CD4-positive, CD25-positive, alpha-beta regulatory T cell (primary cell): Measurements from ENCODE around the gene VAPB. TPM values are rescaled to one million over a fixed set of nuclear protein-coding genes. Genes with fewer than 3 reads are reported as not detected.

Experiments used
- ATAC-seq, 2 donors: fragments of 150-1000 bp; cut with Tn5 transposase; one replicate each; pipeline ENCODE4 v1.10.0; 2021; ENCODE audit warnings: low read depth in 2 of 2, moderate number of reproducible peaks in 2 of 2, moderate library complexity in 1 of 2
- DNase-seq, 3 donors: peaks; one replicate each; pipeline versions ENCODE4 v3.0.0 to v3.0.0-alpha.2; 2012 to 2022; ENCODE audit warnings: mixed read lengths in 1 of 3
- H3K27ac ChIP-seq: one replicate; pipeline ENCODE4 v1.7.0; 2013; ENCODE audit warnings: mild to moderate bottlenecking, low read length; ENCODE audit not compliant: insufficient read depth, poor library complexity, severe bottlenecking
- H3K27me3 ChIP-seq: one replicate; pipeline ENCODE4 v1.7.0; 2013; ENCODE audit warnings: low read length; ENCODE audit not compliant: control insufficient read depth, insufficient read depth
- H3K36me3 ChIP-seq: one replicate; pipeline ENCODE4 v1.7.0; 2013; ENCODE audit warnings: mild to moderate bottlenecking, low read length, moderate library complexity; ENCODE audit not compliant: control insufficient read depth, insufficient read depth
- H3K4me1 ChIP-seq: 2 replicates; pipeline ENCODE4 v1.7.0; 2013; ENCODE audit warnings: mild to moderate bottlenecking, low read length; ENCODE audit not compliant: insufficient read depth, control insufficient read depth, poor library complexity, severe bottlenecking
- H3K4me3 ChIP-seq: one replicate; pipeline ENCODE4 v1.7.0; 2013; ENCODE audit warnings: low read depth, mild to moderate bottlenecking, low read length, moderate library complexity
- H3K9me3 ChIP-seq, 2 experiments: 1 replicate in 1 of 2; 2 replicates in 1 of 2; pipeline ENCODE4 v1.7.0; 2013; ENCODE audit warnings: low read length in 2 of 2, mild to moderate bottlenecking in 1 of 2, moderate library complexity in 1 of 2; ENCODE audit not compliant: control insufficient read depth in 2 of 2
- H3K27ac Mint-ChIP-seq, 3 donors: one replicate each; pipeline ENCODE4 v1.8.0; 2020 to 2022; ENCODE audit warnings: mild to moderate bottlenecking in 3 of 3, mixed read lengths in 3 of 3, moderate library complexity in 2 of 3
- H3K27me3 Mint-ChIP-seq: one replicate; pipeline ENCODE4 v1.8.0; 2022; ENCODE audit warnings: mild to moderate bottlenecking, mixed read lengths
- H3K36me3 Mint-ChIP-seq: one replicate; pipeline ENCODE4 v1.8.0; 2020; ENCODE audit warnings: mixed read lengths
- H3K4me1 Mint-ChIP-seq, 4 donors: one replicate each; pipeline ENCODE4 v1.8.0; 2020 to 2022; ENCODE audit warnings: mixed read lengths in 4 of 4, mild to moderate bottlenecking in 1 of 4
- H3K4me3 Mint-ChIP-seq, 4 donors: one replicate each; pipeline ENCODE4 v1.8.0; 2020 to 2022; ENCODE audit warnings: mild to moderate bottlenecking in 4 of 4, mixed read lengths in 4 of 4, moderate library complexity in 3 of 4
- H3K9me3 Mint-ChIP-seq, 7 donors: one replicate each; pipeline ENCODE4 v1.8.0; 2020 to 2022; ENCODE audit warnings: mixed read lengths in 7 of 7, mild to moderate bottlenecking in 3 of 7, moderate library complexity in 2 of 7
- polyA plus RNA-seq, 4 donors: library from polyadenylated mRNA; unstranded; fragments of 300-500 nt; fragmentation: Illumina TruSeq; gene quantifications; one replicate each; pipeline ENCODE4 v1.2.3, GENCODE V29; 2021
- total RNA-seq: library from RNA; stranded (reverse); gene quantifications from one replicate; pipeline ENCODE4 v1.2.3, GENCODE V29; 2022

The VAPB gene
- total and polyA plus RNA-seq, 5 donors from 2014 or later: 18.9 to 25.7 (median 21.9) TPM

GRCh38 chr20:58381627-58382026 lies 7.4 kb upstream of the VAPB start:
- no peak for ATAC-seq
- Histone ChIP-seq H3K27ac (no peak overlapping the region), H3K4me1 (no peaks in the 10 kb centered on the region), H3K27me3 (peaks cover 17% of the 10 kb centered on the region), H3K9me3 (peaks cover 3 to 9% of the 10 kb centered on the region in 2 experiments), H3K4me3 (no peak overlapping the region), H3K36me3 (no peaks in the 10 kb centered on the region)
- peaks cover 59% of the 10 kb centered on the region for H3K27me3 Mint-ChIP-seq
- H3K4me1 Mint-ChIP-seq: no peaks in the 10 kb centered on the region
- H3K36me3 Mint-ChIP-seq: peaks cover 8% of the 10 kb centered on the region
- no peak overlapping the region for H3K4me3 Mint-ChIP-seq
- H3K9me3 Mint-ChIP-seq: peaks cover 0 to 17% (median 5%) of the 10 kb centered on the region in 7 donors
- no peak for DNase-seq
- H3K27ac Mint-ChIP-seq: no peak overlapping the region

DNA sequence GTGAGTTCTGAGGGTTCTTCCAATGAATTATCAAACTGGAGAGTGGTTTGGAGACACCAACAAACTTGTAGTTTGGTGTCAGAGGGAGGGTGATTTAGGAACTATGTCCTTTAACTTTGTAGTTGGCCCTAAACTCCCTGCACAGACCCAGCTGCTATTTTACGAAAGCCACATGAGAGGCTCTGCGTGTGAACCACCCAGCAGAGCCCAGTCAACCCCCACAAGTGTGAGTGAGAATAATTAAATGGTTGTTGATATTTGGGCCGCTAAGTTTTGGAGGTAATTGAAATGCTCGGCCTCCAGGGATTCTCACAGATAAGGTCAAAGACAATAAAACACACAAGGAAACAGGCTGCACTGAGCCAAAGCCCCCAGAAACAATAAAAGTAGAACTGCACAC lies 6.9 kb upstream of the VAPB start:
- Histone ChIP-seq H3K36me3 (no peaks in the 10 kb centered on the region), H3K9me3 (peaks cover 3 to 9% of the 10 kb centered on the region in 2 experiments), H3K4me1 (no peaks in the 10 kb centered on the region), H3K27me3 (peaks cover 17% of the 10 kb centered on the region), H3K4me3 (no peak overlapping the region), H3K27ac (no peak overlapping the region)
- DNase-seq (no peak), ATAC-seq (no peak)
- Mint-ChIP-seq H3K27me3 (peaks cover 59% of the 10 kb centered on the region), H3K4me1 (no peaks in the 10 kb centered on the region), H3K9me3 (peaks cover 0 to 17% (median 5%) of the 10 kb centered on the region in 7 donors), H3K4me3 (no peak overlapping the region), H3K27ac (no peak overlapping the region), H3K36me3 (peaks cover 8% of the 10 kb centered on the region)

DNA sequence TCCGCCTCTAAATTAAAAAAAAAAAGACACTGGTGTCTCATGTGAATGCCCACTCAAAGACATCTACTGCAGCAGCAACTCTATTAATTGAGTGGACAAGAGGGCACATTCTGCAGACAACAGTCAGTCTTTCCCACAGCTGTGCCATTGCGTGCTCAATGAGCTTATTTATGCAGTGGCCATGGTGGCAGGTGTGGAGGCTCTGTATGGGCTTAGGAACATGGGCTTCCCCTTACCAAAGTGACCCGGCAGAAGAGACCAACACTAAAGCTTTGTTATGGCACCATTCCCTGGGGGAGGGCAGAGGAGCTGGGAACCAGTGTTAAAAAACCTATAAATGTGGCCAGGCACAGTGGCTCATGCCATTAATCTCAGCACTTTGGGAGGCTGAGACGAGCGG lies 4.2 kb upstream of the VAPB start:
- Mint-ChIP-seq H3K9me3 (peaks cover 0 to 17% (median 5%) of the 10 kb centered on the region in 7 donors), H3K4me1 (peaks cover 2 to 8% (median 5%) of the 10 kb centered on the region in 4 donors), H3K27ac (no peak overlapping the region), H3K4me3 (no peak overlapping the region), H3K27me3 (peaks cover 36% of the 10 kb centered on the region), H3K36me3 (peaks cover 8% of the 10 kb centered on the region)
- ATAC-seq (no peak), DNase-seq (no peak)
- H3K4me3 ChIP-seq: no peak overlapping the region
- peaks cover 10% of the 10 kb centered on the region for H3K4me1 ChIP-seq
- H3K27me3 ChIP-seq: peaks cover 8% of the 10 kb centered on the region
- H3K9me3 ChIP-seq: peaks cover 3 to 9% of the 10 kb centered on the region in 2 experiments
- no peak overlapping the region for H3K27ac ChIP-seq
- H3K36me3 ChIP-seq: no peaks in the 10 kb centered on the region

- H3K4me1 ChIP-seq: peaks cover 36% of the 10 kb centered on the region
- Mint-ChIP-seq H3K36me3 (peaks cover 18% of the 10 kb centered on the region), H3K9me3 (peaks cover 0 to 2% (median 0%) of the 10 kb centered on the region in 7 donors), H3K4me1 (peaks cover 23 to 40% (median 32%) of the 10 kb centered on the region in 4 donors), H3K27me3 (peaks cover 20% of the 10 kb centered on the region), H3K4me3 (peak overlapping the region in 3 of 4 donors; percentile 39 to 92 (median 50)), H3K27ac (peak overlapping the region in 2 of 3 donors; percentile 95 to 97)
- H3K27ac ChIP-seq: peak overlapping the region; percentile 99
- peak overlapping the region; percentile 89 for H3K4me3 ChIP-seq
- no peak for DNase-seq
- ATAC-seq: no peak
- H3K36me3 ChIP-seq: no peaks in the 10 kb centered on the region
- peaks cover 2% of the 10 kb centered on the region for H3K27me3 ChIP-seq
- H3K9me3 ChIP-seq: no peaks in the 10 kb centered on the region
These were observed 914 bp upstream of the VAPB start for GRCh38 chr20:58388028-58388601.

GRCh38 chr20:58389324-58389967 lies 417 bp downstream of the VAPB start:
- H3K27ac Mint-ChIP-seq: peak overlapping the region; percentile 89 to 98 (median 95)
- peaks cover 12% of the 10 kb centered on the region for H3K27me3 Mint-ChIP-seq
- peaks cover 28 to 52% (median 43%) of the 10 kb centered on the region in 4 donors for H3K4me1 Mint-ChIP-seq
- H3K4me3 Mint-ChIP-seq: peak overlapping the region; percentile 92 to 96 (median 94)
- Histone ChIP-seq H3K9me3 (no peaks in the 10 kb centered on the region), H3K27me3 (peaks cover 2% of the 10 kb centered on the region), H3K36me3 (peaks cover 3% of the 10 kb centered on the region), H3K4me3 (peak overlapping the region; percentile 89), H3K4me1 (peaks cover 44% of the 10 kb centered on the region), H3K27ac (peak overlapping the region; percentile 99)
- peaks cover 0 to 2% (median 0%) of the 10 kb centered on the region in 7 donors for H3K9me3 Mint-ChIP-seq
- DNase-seq: peak in 1 of 3 donors; percentile 59
- H3K36me3 Mint-ChIP-seq: peaks cover 25% of the 10 kb centered on the region
- ATAC-seq: peak; percentile 16 to 28

GRCh38 chr20:58389968-58390658 lies 1.1 kb downstream of the VAPB start:
- H3K27me3 ChIP-seq: no peaks in the 10 kb centered on the region
- peak overlapping the region; percentile 89 for H3K4me3 ChIP-seq
- peaks cover 44% of the 10 kb centered on the region for H3K4me1 ChIP-seq
- peaks cover 0 to 2% (median 0%) of the 10 kb centered on the region in 7 donors for H3K9me3 Mint-ChIP-seq
- peaks cover 7% of the 10 kb centered on the region for H3K36me3 ChIP-seq
- H3K27ac Mint-ChIP-seq: peak overlapping the region; percentile 52 to 98 (median 95)
- H3K36me3 Mint-ChIP-seq: peaks cover 25% of the 10 kb centered on the region
- H3K4me3 Mint-ChIP-seq: peak overlapping the region; percentile 92 to 96 (median 94)
- DNase-seq: no peak
- peak overlapping the region; percentile 99 for H3K27ac ChIP-seq
- peaks cover 32 to 58% (median 49%) of the 10 kb centered on the region in 4 donors for H3K4me1 Mint-ChIP-seq
- peaks cover 5% of the 10 kb centered on the region for H3K27me3 Mint-ChIP-seq
- no peak for ATAC-seq
- no peaks in the 10 kb centered on the region for H3K9me3 ChIP-seq

DNA sequence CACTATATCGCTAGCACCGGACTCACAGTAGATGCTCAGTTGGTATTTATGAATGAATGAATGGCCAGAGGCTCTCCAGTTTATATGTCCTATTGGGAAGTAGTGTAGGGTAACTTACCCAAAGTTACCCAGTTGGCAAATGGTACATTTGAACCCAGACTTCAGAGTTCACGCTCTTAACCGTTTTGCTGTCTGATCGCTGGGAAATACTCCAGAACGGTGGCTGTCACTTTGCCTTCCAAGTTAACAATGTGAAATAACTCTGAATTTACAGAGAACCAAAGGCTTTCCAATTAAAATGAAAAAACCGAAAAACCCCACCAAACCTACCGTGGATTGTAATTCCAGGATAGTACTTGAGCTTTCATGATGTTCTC lies 1.6 kb downstream of the VAPB start:
- peak overlapping the region in 2 of 3 donors; percentile 95 to 98 for H3K27ac Mint-ChIP-seq
- peak overlapping the region; percentile 89 for H3K4me3 ChIP-seq
- no peaks in the 10 kb centered on the region for H3K27me3 Mint-ChIP-seq
- H3K27ac ChIP-seq: peak overlapping the region; percentile 99
- peaks cover 7% of the 10 kb centered on the region for H3K36me3 ChIP-seq
- peaks cover 35 to 64% (median 53%) of the 10 kb centered on the region in 4 donors for H3K4me1 Mint-ChIP-seq
- H3K9me3 ChIP-seq: no peaks in the 10 kb centered on the region
- peaks cover 44% of the 10 kb centered on the region for H3K4me1 ChIP-seq
- DNase-seq (no peak), ATAC-seq (no peak)
- peak overlapping the region; percentile 92 to 96 (median 94) for H3K4me3 Mint-ChIP-seq
- H3K36me3 Mint-ChIP-seq: peaks cover 25% of the 10 kb centered on the region
- H3K9me3 Mint-ChIP-seq: peaks cover 0 to 2% (median 0%) of the 10 kb centered on the region in 7 donors
- H3K27me3 ChIP-seq: no peaks in the 10 kb centered on the region
